Esophagus muscularis mucosa (tissue), 4 donors: ENCODE results near the gene SMOC1. TPM values are rescaled to one million over a fixed set of nuclear protein-coding genes. Genes with fewer than 3 reads are reported as not detected.

Source experiments
- DNase-seq: peaks from one replicate; pipeline ENCODE4 v3.0.0-alpha.2; 2017; ENCODE audit errors: extremely low spot score
- H3K27ac ChIP-seq, 4 donors: fragments of 200-600 bp; sonication (generic); replicated peaks in 1 of 4; 1 replicate in 3 of 4; 2 replicates in 1 of 4; pipeline ENCODE4 v1.5.1; 2016 to 2019; ENCODE audit warnings: mild to moderate bottlenecking in 1 of 4
- H3K27me3 ChIP-seq, 4 donors: fragments of 200-600 bp; sonication (generic); one replicate each; pipeline versions ENCODE4 v1.5.1 to v1.6.0; 2016 to 2019
- H3K36me3 ChIP-seq, 4 donors: fragments of 200-600 bp; sonication (generic); one replicate each; pipeline ENCODE4 v1.5.1; 2016 to 2019
- H3K4me1 ChIP-seq, 4 donors: fragments of 200-600 bp; sonication (generic); one replicate each; pipeline ENCODE4 v1.5.1; 2016 to 2019
- H3K4me3 ChIP-seq, 4 donors: fragments of 200-600 bp; sonication (generic); 1 replicate in 2 of 4; 2 replicates in 2 of 4; pipeline ENCODE4 v1.5.1; 2016 to 2019; ENCODE audit warnings: mild to moderate bottlenecking in 4 of 4, moderate library complexity in 1 of 4
- H3K9me3 ChIP-seq, 4 donors: fragments of 200-600 bp; sonication (generic); 1 replicate in 3 of 4; 2 replicates in 1 of 4; pipeline ENCODE4 v1.5.1; 2016 to 2019
- CTCF ChIP-seq, 3 experiments: fragments of 200-600 bp in 2 of 3; fragments of 450-650 bp in 1 of 3; sonication (generic) in 2 of 3; IDR thresholded peaks; one replicate each; pipeline ENCODE4 v1.5.1; 2017 to 2019; ENCODE audit warnings: antibody characterized with exemption in 3 of 3, mild to moderate bottlenecking in 2 of 3, moderate library complexity in 1 of 3
- EP300 ChIP-seq: sonication (generic); formaldehyde crosslinking; IDR thresholded peaks from one replicate; pipeline ENCODE4 v1.6.1; 2017; ENCODE audit warnings: antibody characterized with exemption
- POLR2A ChIP-seq: fragments of 450-650 bp; IDR thresholded peaks from one replicate; pipeline ENCODE4 v1.6.1; 2017; ENCODE audit warnings: antibody characterized with exemption, moderate library complexity, mild to moderate bottlenecking, low read depth
- POLR2AphosphoS5 ChIP-seq, 2 donors: sonication (generic); formaldehyde crosslinking; IDR thresholded peaks; one replicate each; pipeline ENCODE4 v1.6.1; 2017; ENCODE audit warnings: antibody characterized with exemption in 2 of 2
- WGBS: methylation state at CpG from one replicate; pipeline ENCODE4 v1.1.5; 2018; 5-methylcytosine and 5-hydroxymethylcytosine counted together
- intact Hi-C: fragments of 100-400 bp; cut with DNase I; formaldehyde crosslinking; loops from one replicate; pipeline ENCODE4 v1.15.1; 2023
- total RNA-seq, 4 donors: library from RNA; depleted of rRNA; stranded (reverse); fragments of >200 nt; gene quantifications; one replicate each; pipeline versions ENCODE4 v1.1.0 to v1.2.1, GENCODE V29; 2016

SMOC1 gene
- total RNA-seq, 4 donors from 2014 or later: under 0.01 to 1.8 (median 0.51) TPM

DNA sequence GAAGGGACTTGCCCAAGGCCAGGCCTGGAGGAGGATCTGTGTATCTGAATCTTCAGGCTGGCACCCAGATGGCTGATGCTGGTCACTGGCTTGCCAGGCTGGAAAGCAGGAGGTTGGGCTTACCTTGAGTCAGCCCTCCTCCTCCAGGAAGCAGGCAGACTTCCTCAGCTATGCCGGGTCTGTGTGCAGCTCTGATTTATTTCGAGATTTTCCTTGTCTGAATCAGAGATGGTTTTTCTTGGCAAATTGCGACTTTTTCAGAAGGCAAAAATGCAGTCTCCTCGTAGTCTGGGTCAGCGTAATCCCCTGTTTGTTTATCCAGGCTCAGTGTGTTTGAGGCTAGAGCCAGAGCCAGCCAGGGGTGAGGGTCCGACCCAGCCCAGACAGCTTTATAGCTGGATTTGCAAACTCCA lies 48.9 kb downstream of the SMOC1 start:
- Histone ChIP-seq H3K9me3 (no peaks in the 10 kb centered on the region), H3K4me1 (no peaks in the 10 kb centered on the region), H3K27ac (no peak overlapping the region), H3K36me3 (no peaks in the 10 kb centered on the region), H3K27me3 (peaks cover 0 to 10% (median 0%) of the 10 kb centered on the region in 4 donors), H3K4me3 (no peak overlapping the region)
- TF ChIP-seq CTCF (IDR thresholded peaks at IDR 0.05) (no peak), EP300 (no peak), POLR2AphosphoS5 (IDR thresholded peaks at IDR 0.05) (no peak), POLR2A (no peak)
- no peak for DNase-seq
- intact Hi-C loops: no loop called here
- 60% methylated on average over 1 of the region's 6 CpGs for WGBS

DNA sequence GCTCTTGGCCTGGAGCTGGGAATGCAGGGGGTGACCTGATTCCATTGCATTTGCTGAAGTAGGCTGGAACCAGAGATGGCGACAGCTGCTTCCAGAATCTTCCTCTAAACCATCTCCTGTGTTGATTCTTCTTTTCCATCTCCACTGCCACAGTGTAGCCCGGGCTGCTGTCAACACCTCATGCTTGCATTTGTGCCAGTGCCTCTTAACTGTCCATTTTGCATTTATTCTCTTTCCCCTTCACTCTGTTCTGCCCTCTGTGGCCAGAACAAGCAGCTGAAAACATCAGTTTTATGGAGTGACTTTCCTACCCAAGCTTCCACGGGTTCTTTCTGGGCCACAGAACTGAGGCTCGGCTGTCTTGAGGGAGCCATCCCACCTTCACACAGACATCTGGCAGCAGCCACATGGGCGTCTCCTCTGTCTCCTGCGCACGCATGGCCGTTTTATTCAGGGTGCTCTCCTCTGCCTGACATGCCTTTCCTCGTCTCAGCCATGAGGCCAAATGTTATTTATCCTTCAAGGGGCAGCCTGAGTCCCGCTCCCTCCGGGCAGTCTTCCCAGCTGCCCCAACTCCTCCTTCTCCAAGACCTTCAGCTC lies 51.7 kb downstream of the SMOC1 start:
- intact Hi-C loops: no loop called here
- H3K36me3 ChIP-seq: no peaks in the 10 kb centered on the region
- WGBS: 74% methylated on average over 11 of the region's 11 CpGs
- H3K27me3 ChIP-seq: peaks cover 0 to 10% (median 0%) of the 10 kb centered on the region in 4 donors
- no peaks in the 10 kb centered on the region for H3K9me3 ChIP-seq
- DNase-seq: no peak
- H3K27ac ChIP-seq: no peak overlapping the region
- TF ChIP-seq POLR2A (no peak), POLR2AphosphoS5 (IDR thresholded peaks at IDR 0.05) (no peak), CTCF (IDR thresholded peaks at IDR 0.05) (no peak), EP300 (no peak)
- H3K4me3 ChIP-seq: no peak overlapping the region
- H3K4me1 ChIP-seq: no peaks in the 10 kb centered on the region

DNA sequence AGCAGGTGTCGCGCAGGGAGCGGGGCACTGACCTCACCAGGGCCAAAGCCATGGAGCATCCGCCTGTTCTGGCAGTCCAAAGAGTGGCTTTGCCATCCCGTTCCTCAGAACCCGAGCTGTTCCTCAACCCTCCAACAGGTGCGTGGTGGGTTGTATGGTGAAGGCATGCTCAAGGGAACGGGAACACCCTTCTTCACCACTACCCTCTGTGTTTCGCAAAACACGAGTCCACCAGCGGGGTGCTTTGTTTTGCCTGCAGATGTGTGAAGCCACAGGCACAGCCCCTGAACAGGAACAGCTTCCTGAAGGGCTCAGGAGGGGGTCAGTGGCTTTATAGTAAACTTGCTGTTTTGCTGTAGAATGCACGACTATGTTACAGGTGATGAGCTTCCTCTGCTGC lies 52.7 kb downstream of the SMOC1 start:
- intact Hi-C loops: no loop called here
- H3K9me3 ChIP-seq: no peaks in the 10 kb centered on the region

GRCh38 chr14:69932391-69932790 lies 53.2 kb downstream of the SMOC1 start:
- H3K36me3 ChIP-seq: no peaks in the 10 kb centered on the region
- no peaks in the 10 kb centered on the region for H3K9me3 ChIP-seq
- TF ChIP-seq POLR2A: no peak
- no peak for TF ChIP-seq POLR2AphosphoS5 (IDR thresholded peaks at IDR 0.05)
- no peak for TF ChIP-seq CTCF (IDR thresholded peaks at IDR 0.05)
- TF ChIP-seq EP300: no peak
- peaks cover 0 to 10% (median 0%) of the 10 kb centered on the region in 4 donors for H3K27me3 ChIP-seq
- no peak overlapping the region for H3K4me3 ChIP-seq
- no peak for DNase-seq
- WGBS: 79% methylated on average over 10 of the region's 10 CpGs
- intact Hi-C loops: no loop called here
- H3K27ac ChIP-seq: no peak overlapping the region
- no peaks in the 10 kb centered on the region for H3K4me1 ChIP-seq

More for the DNA sequence above, 52.7 kb downstream of the SMOC1 start:
- DNase-seq: no peak
- no peak overlapping the region for H3K27ac ChIP-seq
- 72% methylated on average over 12 of the region's 12 CpGs for WGBS
- H3K27me3 ChIP-seq: peaks cover 0 to 10% (median 0%) of the 10 kb centered on the region in 4 donors
- no peaks in the 10 kb centered on the region for H3K4me1 ChIP-seq
- no peak for TF ChIP-seq CTCF (IDR thresholded peaks at IDR 0.05)
- TF ChIP-seq POLR2AphosphoS5 (IDR thresholded peaks at IDR 0.05): no peak
- no peak for TF ChIP-seq POLR2A
- no peak for TF ChIP-seq EP300
- H3K36me3 ChIP-seq: no peaks in the 10 kb centered on the region
- H3K4me3 ChIP-seq: no peak overlapping the region
